Caki2 (cell line): ENCODE results near the gene IGSF21. TPM values are rescaled to one million over a fixed set of nuclear protein-coding genes. Genes with fewer than 3 reads are reported as not detected.

Experiments
- DNase-seq: peaks from one replicate; pipeline ENCODE4 v3.0.0-alpha.2; 2015; ENCODE audit warnings: low read depth
- in situ Hi-C: cut with HindIII; loops from 2 replicates; pipeline ENCODE4 v1.10.0; 2016; ENCODE audit warnings: low sequenced_read_pairs, low pct_unique_long_range_greater_than_20kb, mixed read lengths
- total RNA-seq: library from RNA; depleted of rRNA; stranded (reverse); fragments of >200 nt; shearing (Covaris generic); gene quantifications from 2 replicates; pipeline ENCODE4 v1.2.3, GENCODE V29; 2014; ENCODE audit warnings: low replicate concordance

IGSF21 gene
- total RNA-seq, 1 experiment from 2014 or later: not detected

DNA sequence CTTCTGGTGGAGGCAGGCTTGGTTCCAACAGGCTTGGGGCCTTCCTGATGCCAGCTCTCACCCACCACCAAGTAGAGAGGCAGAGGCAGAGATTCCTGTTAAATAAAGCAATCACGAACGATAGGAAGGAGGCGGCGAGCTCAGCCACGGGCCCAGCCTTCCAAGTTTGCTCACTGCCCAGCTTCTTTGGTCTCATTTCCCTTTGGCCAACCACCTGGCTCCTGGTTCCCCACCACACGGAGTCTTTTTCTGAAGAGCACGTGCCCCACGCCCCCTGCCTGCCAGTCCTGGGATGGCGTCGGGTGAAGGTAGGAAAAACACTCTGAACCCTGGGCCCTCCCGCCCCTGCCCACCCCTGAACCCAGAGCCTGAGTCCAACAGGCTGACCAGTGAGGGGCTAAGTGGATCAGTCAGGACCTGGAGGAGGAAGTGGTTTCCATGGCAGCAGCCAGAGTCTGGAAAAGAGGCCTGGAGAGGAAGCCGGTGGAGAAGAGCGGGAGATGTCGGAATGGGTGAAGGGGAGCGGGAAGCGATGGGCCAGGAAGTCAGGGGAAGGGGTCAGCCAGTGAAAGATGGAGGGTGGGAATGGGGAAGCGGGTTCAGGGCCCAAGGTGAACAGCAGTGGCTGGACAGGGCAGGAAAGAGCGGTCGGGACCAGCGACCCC, 214.9 kb downstream of the IGSF21 start:
- in situ Hi-C loops: no loop called here
- DNase-seq: no peak

DNA sequence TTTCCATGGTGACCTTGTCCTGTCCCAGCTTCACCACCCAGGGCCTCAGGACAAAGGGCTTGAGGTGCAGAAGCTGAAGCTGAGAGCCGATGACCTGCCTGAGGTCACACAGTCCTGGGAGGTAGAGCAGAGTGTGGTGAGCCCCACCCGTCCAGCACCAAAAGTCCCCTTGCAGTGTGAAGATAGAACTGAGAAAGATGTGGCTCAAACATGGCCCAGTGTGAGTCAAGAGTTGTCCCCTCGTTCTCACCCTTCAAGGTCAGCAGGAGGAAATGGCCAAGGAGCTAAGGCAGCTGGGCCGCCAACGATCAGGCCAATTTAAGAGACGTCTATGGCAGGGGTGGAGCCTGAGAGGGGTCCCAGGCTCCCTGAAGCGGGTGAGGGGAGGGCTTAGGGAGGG, 215.7 kb downstream of the IGSF21 start:
- no peak for DNase-seq
- in situ Hi-C loops: no loop called here

DNA sequence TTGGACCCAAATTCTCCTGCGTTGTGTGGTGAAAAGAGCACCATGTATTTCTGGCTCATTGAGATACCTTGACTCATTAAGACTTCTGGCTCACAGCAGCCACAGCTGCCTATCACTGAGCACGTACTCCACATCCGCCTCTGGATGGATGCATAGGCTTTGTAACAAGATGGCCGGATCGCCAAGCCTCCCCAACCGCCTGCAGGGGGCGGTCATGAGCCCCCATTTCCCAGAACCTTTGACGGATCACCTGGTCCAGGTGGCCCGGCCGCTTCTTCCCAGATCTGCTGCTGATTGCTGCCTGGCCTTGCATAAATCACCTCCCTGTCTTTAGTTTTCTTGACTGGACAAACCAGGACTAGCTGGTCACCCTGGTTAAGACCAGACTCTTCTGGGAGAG, 216.6 kb downstream of the IGSF21 start:
- in situ Hi-C loops: no loop called here
- DNase-seq: no peak

DNA sequence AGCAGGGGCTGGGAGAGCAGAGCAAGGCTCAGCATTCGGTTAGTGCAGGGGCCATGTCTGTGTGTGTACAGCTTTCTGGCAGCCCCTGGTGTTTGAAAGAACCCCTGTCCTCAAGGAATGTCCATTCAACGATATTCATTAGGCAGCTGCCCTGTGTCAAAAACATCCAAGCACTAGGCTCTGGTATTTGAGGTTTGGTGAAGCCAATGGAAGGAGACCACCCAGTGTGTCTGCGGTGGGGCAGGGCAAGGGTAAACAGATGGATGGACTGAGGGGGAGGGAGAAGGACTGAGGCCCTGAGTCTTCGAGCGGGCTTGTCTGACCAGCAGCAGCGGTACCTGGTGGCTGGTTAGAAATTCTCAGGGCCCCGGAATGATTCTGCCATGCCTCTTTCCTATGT, 217.5 kb downstream of the IGSF21 start:
- DNase-seq: no peak
- in situ Hi-C loops: no loop called here

DNA sequence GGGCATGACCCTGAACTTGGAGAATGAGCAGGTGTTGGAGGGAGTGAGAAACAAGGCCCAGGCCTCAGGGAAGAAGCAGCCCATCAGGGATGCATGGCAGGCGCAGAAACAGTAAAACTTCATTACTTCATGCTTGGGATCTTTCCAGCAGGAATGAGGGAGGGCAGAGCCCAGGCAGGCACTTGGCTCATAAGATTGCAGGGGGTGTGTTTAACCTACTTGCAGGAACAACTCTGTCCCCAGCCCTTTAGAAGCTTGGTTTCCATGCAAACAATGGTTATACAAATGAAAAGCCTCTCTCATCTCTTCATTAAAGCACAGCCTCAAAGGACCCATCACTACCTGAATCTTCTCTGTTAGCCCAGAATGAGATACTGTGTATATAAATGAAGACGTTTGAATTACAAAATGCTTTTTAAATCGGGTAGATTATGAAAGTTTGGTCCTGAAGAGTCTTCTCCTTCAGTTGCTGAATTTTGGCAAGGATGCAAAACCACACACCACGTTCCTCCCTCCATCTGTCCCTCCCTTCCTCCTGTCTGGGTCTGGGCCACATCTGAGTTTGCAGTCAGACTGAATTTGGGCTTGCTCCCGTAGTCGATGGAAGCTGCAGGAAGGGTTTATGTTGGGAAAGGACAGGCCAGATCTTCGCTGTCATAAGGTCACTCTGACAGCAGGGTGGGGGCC, 218.8 kb downstream of the IGSF21 start:
- no peak for DNase-seq
- in situ Hi-C loops: no loop called here

DNA sequence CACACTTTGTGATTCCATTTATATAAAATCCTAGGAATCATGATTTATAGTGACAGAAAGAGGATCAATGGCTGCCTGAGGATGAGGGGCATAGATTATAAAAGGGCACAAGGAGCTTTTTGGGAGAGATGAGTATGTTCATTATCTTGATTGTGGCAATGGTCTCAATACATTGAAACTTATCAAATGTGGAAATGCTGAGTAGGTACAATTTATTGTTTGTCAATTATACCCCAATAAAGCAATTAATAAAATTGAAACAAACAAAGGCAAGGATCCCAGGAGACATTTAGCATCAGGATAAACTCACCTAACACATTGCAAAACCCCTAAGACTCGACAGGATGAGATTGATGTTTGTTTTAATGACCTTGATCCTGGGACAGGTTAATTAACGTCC, 220.1 kb downstream of the IGSF21 start:
- DNase-seq: no peak
- in situ Hi-C loops: no loop called here

DNA sequence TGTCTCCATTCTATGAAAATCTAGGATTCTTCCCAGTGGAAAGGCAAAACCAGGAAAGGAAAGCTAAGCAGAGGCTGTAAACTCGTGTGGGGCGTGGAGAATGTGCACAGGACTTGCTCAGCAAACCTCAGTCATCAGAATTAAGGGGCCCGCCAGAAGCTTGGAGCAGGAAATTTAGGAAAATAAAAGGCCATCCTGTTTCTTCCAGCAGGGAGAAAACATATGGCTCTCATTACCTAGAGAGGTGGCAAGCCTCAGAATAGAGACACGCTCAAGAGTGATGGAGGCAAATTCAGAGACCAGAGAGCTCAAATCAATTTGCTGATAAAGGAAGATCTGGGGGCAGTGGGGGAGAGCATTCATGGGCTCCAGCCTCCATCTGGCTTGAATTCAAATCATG, 221.2 kb downstream of the IGSF21 start:
- in situ Hi-C loops: no loop called here
- no peak for DNase-seq

DNA sequence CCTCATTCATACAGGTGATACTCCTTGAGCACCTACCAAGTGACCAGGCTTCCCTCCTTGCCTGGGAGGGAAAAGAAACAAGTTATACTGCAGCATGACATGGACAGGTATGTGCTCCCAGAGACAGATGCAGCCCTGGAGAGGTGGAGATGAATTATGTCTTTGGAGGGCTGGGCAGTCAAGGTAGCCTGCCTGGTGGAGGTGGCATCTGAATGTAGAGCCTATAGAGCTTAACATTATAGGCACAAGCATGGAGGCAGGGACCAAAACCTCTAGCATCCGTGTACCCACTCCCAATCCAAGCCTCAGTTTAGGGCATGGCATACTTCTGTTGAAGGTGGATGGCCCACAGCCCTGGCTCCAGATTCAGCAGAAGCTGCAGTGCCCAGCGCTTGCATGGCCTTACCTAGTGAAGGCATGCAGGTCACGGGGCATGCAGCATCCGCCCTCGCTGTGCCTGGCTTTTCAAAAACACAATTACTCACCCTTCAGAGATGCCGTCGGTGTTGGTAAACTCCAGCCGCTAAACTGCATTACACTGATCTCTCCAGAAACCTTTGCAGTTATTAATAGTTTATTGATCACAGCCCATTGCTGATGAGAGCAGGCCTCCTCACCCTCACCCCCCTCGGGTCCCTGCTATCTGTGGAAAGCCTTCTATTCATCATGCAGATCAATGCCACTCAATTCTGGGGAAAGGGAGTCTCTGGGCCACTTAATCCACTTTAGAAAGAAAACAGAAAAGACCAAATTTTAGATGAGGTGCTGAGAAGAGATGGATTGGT, 222.1 kb downstream of the IGSF21 start:
- DNase-seq: no peak
- in situ Hi-C loops: no loop called here

DNA sequence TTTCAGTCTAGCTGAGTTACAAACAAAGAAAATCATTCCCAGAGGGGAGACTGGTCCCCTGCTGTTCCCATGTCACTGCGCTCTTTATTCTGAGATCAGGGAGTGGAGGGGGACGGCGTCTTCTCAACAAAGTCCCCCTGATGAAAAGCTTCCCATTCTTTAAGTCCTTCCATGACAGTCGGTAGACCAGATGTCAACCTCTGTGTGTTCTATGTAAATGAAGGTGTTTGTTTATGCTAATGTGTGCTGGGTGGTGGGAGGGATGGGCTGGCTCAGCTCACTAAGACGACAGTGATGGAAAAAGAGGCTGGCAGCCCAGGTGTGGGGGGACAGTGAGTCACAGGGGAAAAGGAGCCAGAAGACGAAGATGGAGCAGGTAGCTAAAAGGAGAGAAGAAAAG, 225.0 kb downstream of the IGSF21 start:
- DNase-seq: no peak
- in situ Hi-C loops: no loop called here

DNA sequence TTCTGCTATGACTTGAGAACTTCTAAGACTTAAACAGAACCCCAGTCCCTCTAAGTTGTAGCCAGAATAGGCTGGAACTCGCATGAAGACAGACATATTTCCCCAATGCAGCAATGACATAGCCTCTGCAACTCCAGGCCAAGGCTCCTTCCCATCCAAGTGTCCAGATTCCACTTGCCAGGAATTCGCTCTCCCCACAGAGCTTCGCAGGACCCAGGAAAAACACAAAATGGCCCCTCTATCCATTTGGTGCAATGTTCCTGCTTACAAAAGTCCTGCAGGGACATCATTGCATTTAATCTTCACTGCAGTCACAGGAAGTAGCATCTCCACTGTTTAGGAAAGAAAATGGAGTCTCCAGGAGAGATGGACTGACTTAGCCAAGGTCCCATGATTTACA, 225.6 kb downstream of the IGSF21 start:
- in situ Hi-C loops: no loop called here
- DNase-seq: no peak

DNA sequence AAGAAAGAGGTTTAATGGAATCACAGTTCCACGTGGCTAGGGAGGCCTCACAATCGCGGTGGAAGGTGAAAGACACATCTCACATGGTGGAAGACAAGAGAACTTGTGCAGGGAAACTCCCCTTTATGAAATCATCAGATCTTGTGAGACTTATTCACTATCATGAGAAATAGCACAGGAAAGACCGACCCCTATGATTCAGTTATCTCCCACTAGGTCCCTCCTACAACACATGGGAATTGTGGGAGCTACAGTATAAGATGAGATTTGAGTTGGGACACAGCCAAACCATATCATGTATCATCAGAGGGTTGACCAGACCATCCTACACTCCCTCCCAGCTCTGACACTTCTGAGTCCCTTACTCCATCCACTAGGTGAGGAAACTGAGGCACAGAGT, 229.2 kb downstream of the IGSF21 start:
- peak; percentile 38 for DNase-seq
- in situ Hi-C loops: no loop called here

DNA sequence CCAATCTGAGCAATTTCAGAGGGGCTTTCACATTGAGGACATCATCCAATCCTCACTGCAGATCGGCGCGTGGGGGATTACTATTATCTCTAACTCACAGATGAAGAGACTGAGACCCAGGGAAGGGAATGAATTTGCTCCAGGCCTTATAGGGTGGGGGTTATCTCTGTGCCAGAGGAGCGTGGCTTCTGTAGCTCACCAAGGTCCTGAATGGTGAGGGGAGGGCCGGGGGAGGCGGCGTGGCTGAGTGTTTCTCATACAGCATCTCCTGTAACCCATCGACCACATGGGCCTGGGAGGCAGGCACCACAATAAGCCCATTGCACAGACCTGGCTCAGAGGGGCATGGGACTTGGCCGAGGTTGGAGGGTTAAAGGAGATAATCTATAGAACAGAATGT, 230.2 kb downstream of the IGSF21 start:
- DNase-seq: no peak
- in situ Hi-C loops: no loop called here

DNA sequence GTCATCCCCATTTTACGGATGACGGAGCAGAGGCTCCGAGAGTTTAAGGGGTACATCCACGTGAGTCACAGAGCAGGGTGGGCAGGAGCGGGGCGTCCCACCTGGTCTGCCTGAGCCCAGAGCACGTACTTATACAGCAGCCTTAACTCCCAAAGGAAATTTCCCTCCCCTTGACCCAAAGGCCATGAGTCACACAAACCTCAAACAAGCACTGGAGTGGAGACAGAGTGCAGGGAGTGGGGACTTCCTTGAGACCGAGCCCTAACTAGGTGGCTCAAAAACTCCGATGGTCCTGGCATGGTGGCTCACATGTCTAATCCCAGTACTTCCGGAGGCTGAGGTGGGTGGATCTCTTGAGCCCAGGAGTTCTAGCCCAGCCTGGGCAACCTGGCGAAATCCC, 231.6 kb downstream of the IGSF21 start:
- DNase-seq: peak; percentile 74
- in situ Hi-C loops: no loop called here

DNA sequence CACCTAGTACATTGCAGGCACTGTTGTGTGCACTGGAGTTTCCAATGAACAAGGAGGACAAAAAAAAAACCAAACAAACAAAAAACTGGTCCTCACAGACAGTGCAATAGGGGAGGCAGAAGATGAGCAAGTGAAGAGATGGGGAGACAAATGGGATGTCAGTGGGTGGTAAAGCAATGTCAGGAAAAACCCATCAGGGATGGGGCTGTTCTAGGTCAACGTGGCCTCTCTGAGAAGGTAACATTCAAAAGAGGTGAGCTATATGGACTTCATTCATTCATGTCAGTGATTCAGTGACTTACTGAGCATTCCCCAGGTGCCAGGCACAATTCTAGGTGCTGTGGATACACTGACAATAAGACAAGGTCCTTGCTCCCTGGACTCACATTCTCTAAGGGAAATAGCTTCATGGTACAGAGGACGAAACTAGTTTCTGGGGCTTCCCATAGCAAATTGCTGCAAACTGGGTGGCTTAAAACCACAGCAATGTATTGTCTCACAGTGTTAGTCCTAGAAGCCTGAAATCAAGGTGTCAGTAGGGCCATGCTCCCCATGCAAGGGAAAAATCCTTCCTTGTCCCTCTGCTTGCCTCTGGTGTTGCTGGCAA, 232.7 kb downstream of the IGSF21 start:
- in situ Hi-C loops: no loop called here
- no peak for DNase-seq

DNA sequence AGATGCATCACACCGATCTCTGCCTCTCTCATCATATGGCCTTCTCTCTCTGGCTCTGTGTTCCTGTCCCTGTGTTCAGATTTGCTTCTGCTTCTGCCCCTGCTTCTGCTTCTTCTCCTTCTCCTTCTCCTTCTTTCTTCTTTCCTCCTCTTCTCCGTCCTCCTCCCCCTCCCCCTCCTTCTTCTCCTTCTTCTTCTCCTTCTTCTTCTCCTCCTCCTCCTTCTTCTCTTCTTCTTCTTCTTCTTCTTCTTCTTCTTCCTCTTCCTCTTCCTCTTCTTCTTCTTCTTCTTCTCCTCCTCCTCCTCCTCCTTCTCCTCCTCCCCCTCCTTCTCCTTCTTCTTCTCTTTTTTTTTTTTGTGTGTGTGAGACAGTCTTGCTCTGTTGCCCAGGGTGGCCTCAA, 233.2 kb downstream of the IGSF21 start:
- in situ Hi-C loops: no loop called here
- DNase-seq: no peak

DNA sequence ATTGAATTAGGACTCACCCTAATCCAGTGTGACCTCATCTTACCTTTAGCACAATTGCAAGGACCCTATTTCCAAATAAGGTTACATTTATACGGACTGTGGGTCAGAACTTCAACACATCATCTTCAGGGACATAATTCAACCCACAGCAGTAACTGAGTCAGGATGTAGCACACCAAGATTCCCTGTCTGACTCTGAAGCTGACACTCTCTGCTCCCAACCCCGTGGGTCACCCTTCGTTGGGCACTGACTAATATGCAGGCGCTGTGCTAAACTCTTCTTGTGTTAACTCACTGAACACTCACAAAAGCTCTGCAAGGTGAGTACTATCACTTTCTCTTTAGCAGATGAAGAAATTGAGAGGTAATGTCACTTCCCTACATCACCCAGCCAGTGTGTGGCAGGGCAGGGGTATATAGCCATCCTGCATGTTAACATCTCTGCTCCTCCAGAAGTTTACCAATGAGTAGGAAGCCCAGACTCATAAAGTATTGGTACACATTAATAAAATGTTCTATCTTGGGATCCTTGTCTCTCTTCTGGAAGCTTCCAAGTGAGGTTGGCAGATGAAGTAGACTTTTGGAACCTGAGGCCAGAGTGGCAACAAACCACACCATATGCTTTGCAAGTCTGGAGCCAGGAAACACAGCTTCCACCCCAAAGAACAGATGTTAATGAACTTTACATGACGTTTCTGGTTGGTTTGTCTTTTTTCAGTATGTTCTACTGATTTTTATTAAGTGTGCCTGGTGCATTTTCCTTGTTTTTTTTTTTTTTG, 233.9 kb downstream of the IGSF21 start:
- peak; percentile 77 for DNase-seq
- in situ Hi-C loops: no loop called here

DNA sequence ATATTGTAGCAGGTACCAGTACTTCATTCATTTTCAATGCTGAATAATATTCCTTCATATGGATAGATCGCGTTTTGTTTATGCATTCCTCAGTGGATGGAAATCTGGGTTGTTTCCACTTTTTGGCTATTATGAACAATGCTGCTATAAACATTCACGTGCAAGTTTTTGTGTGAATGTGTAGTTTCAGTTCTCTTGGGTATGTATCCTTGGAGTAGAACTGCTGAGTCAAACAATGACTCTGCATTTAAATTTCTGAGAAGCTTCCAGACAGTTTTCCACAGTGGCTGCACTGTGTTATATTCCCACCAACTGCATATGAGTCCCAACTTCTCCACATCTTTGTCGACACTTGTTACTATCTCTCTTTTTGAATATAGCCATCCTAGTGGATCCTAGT, 235.1 kb downstream of the IGSF21 start:
- in situ Hi-C loops: no loop called here
- no peak for DNase-seq

DNA sequence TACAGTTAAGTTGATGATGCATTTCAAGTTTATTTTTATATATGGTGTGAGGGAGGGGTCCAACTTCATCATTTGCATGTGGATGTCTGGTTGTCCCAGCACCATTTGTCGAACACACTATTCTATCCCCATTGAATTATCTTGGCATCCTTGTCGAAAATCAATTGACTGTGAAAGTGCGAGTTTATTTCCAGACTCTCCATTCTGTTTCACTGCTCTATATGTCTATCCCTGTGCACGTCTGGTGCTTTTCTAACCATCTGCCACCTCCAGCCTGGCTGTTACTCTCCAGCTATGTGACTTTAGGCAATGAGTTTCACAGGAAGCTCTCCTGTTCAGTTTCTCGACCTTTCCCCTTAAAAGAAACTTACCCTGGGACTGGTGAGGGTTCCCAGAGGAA, 236.0 kb downstream of the IGSF21 start:
- DNase-seq: no peak
- in situ Hi-C loops: no loop called here
